ENCODE measurements around the gene ACTG1. TPM values are rescaled to one million over a fixed set of nuclear protein-coding genes. Genes with fewer than 3 reads are reported as not detected.

ACTG1 gene
- total and polyA plus RNA-seq, 2 experiments from 2014 or later, result 1,036 to 2,883 TPM

DNA sequence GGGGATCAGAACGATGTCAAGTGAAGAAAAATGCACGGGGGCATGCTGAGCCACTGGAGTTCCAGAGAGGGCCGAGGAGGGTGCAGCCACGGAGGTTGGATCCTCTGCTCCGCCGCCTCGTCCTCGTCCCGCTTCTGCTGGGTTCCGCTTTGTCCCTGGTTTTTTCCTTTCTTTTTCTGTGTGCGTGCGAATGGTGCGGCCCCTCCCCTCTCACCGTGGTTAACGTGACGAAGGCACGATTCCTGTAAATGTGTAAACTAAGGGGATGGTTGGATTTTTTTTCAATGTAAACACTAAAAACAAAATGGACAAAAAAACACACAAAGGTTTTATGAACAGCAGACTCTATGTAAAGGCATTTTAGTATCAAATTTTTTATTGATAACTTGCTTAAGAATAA is 46.7 kb downstream of the ACTG1 start:
- Histone ChIP-seq H3K27me3 (no peaks in the 10 kb centered on the region), H3K27ac (no peak overlapping the region), H3K4me1 (ENCODE audit: low read depth) (no peaks in the 10 kb centered on the region), H3K4me3 (no peak overlapping the region), H3K36me3 (peaks cover 19% of the 10 kb centered on the region), H3K9me3 (ENCODE audit: low read depth) (no peaks in the 10 kb centered on the region)
- DNase-seq (ENCODE audit: low read depth in 1 of 2, low spot score in 1 of 2), result no peak
- TF ChIP-seq, protein P1, sequence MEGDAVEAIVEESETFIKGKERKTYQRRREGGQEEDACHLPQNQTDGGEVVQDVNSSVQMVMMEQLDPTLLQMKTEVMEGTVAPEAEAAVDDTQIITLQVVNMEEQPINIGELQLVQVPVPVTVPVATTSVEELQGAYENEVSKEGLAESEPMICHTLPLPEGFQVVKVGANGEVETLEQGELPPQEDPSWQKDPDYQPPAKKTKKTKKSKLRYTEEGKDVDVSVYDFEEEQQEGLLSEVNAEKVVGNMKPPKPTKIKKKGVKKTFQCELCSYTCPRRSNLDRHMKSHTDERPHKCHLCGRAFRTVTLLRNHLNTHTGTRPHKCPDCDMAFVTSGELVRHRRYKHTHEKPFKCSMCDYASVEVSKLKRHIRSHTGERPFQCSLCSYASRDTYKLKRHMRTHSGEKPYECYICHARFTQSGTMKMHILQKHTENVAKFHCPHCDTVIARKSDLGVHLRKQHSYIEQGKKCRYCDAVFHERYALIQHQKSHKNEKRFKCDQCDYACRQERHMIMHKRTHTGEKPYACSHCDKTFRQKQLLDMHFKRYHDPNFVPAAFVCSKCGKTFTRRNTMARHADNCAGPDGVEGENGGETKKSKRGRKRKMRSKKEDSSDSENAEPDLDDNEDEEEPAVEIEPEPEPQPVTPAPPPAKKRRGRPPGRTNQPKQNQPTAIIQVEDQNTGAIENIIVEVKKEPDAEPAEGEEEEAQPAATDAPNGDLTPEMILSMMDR (IDR thresholded peaks at IDR 0.05; ENCODE audit: low read depth, low read length), result no peak

GRCh38 chr17:81464586-81464985 is 48.0 kb downstream of the ACTG1 start:
- DNase-seq (ENCODE audit: low read depth in 1 of 2, low spot score in 1 of 2), result no peak
- TF ChIP-seq, protein P1 (IDR thresholded peaks at IDR 0.05; ENCODE audit: low read depth, low read length), result no peak
- Histone ChIP-seq H3K36me3 (peaks cover 23% of the 10 kb centered on the region), H3K4me1 (ENCODE audit: low read depth) (no peaks in the 10 kb centered on the region), H3K4me3 (no peak overlapping the region), H3K27me3 (no peaks in the 10 kb centered on the region), H3K9me3 (ENCODE audit: low read depth) (no peaks in the 10 kb centered on the region), H3K27ac (no peak overlapping the region)

- H3K27me3 ChIP-seq, result no peaks in the 10 kb centered on the region
- H3K9me3 ChIP-seq (ENCODE audit: low read depth), result no peaks in the 10 kb centered on the region
- no peak overlapping the region for H3K27ac ChIP-seq
- TF ChIP-seq, protein P1 (IDR thresholded peaks at IDR 0.05; ENCODE audit: low read depth, low read length), result no peak
- H3K4me1 ChIP-seq (ENCODE audit: low read depth), result no peaks in the 10 kb centered on the region
- DNase-seq (ENCODE audit: low read depth in 1 of 2, low spot score in 1 of 2), result no peak
- H3K4me3 ChIP-seq, result no peak overlapping the region
- H3K36me3 ChIP-seq, result peaks cover 30% of the 10 kb centered on the region
Observed at GRCh38 chr17:81463506-81463905, 49.1 kb downstream of the ACTG1 start.

DNA sequence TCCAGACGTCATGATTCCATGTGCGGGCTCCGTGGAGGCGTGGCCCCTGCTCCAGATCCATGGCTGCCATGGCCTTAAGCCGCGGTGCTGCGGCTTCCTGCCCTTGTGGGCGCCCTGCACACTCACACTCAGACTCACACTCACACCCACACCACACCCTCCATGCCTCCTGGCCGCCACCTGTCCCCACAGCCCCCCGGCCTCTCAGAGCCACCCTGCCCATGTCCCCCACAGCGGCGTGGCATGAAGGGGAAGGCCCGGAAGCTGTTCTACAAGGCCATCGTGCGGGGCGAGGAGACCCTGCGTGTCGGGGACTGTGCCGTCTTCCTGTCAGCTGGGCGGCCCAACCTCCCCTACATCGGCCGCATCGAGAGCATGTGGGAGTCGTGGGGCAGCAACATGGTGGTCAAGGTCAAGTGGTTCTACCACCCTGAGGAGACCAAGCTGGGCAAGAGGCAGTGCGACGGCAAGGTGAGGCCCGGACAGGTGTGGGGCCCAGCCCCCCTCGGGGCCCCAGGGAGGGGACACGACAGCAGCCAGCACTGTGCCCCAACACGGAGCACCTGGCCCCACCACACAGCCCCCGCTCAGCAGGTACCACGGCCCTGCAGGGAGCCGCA is 50.0 kb downstream of the ACTG1 start:
- H3K36me3 ChIP-seq, result peaks cover 30% of the 10 kb centered on the region
- no peaks in the 10 kb centered on the region for H3K9me3 ChIP-seq (ENCODE audit: low read depth)
- no peaks in the 10 kb centered on the region for H3K4me1 ChIP-seq (ENCODE audit: low read depth)
- no peak for DNase-seq (ENCODE audit: low read depth in 1 of 2, low spot score in 1 of 2)
- TF ChIP-seq, protein P1 (IDR thresholded peaks at IDR 0.05; ENCODE audit: low read depth, low read length), result no peak
- no peak overlapping the region for H3K4me3 ChIP-seq
- H3K27ac ChIP-seq, result no peak overlapping the region
- H3K27me3 ChIP-seq, result no peaks in the 10 kb centered on the region

DNA sequence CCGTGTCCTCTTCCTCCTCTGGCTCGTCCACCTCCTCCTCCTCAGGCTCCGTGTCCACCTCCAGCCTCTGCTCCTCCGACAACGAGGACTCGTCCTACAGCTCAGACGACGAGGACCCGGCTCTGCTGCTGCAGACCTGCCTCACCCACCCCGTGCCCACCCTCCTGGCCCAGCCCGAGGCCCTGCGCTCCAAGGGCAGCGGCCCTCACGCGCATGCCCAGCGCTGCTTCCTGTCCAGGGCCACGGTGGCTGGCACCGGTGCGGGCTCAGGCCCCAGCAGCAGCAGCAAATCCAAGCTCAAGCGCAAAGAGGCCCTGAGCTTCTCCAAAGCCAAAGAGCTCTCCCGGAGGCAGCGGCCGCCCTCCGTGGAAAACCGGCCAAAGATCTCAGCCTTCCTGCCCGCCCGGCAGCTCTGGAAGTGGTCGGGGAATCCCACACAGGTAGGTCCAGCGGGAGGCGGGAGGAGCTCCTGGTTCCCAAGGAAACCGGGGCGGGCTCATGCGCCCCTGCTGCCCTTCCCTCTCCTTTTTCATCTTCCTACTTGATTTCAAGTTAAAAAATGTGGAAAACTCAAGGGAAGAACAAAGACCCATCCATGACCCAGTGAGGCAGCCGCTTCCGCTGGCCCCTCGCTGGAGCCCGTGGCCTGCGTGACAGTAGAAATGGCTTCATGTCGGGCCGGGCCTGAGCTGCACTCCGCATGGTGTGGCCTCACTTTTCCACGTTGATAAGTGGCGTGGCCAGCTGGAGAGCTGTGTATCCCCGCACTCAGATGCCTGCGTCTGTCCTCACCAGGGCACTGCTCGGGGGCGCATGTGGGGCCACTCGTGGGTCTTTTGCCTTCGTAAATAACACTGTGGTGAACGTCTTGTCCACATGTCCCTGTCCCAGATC is 50.7 kb downstream of the ACTG1 start:
- TF ChIP-seq, protein P1 (IDR thresholded peaks at IDR 0.05; ENCODE audit: low read depth, low read length), result no peak
- Histone ChIP-seq H3K4me1 (ENCODE audit: low read depth) (peaks cover 6% of the 10 kb centered on the region), H3K4me3 (no peak overlapping the region), H3K36me3 (peaks cover 30% of the 10 kb centered on the region), H3K27me3 (no peaks in the 10 kb centered on the region), H3K27ac (no peak overlapping the region), H3K9me3 (ENCODE audit: low read depth) (no peaks in the 10 kb centered on the region)
- DNase-seq (ENCODE audit: low read depth in 1 of 2, low spot score in 1 of 2), result no peak
